Ramos (cell line): ENCODE data around the gene KNDC1.
"Not testable (repeated sequence)": the region's sequence is repeated elsewhere in the genome, so short reads cannot be mapped to it uniquely, and the experiment has no call there.

Experiments used
- in situ Hi-C: fragments of 300-500 bp; cut with MboI; formaldehyde crosslinking; loops from one replicate; pipeline ENCODE4 v1.14.3; 2022; ENCODE audit warnings: low sequenced_read_pairs; ENCODE audit not compliant: unreplicated experiment

The KNDC1 gene

GRCh38 chr10:133159950-133160825 lies at the start of gene KNDC1:
TSS of gene KNDC1 (plus strand) at chr10:133160219. CDS start at chr10:133160468, 249 bp downstream.
- in situ Hi-C loops, result no loop called here

GRCh38 chr10:133110609-133111275 lies 49.3 kb upstream of the KNDC1 start:
- in situ Hi-C loops, result no loop called here

GRCh38 chr10:133111640-133112039 lies 48.4 kb upstream of the KNDC1 start:
- in situ Hi-C loops, result not testable (repeated sequence)

- in situ Hi-C loops, result no loop called here
Observed at GRCh38 chr10:133113146-133113830, 46.7 kb upstream of the KNDC1 start.

- in situ Hi-C loops, result no loop called here
Observed at GRCh38 chr10:133113847-133114246, 46.2 kb upstream of the KNDC1 start.

GRCh38 chr10:133114251-133114650 lies 45.8 kb upstream of the KNDC1 start:
- in situ Hi-C loops, result no loop called here

- in situ Hi-C loops, result no loop called here
Observed at GRCh38 chr10:133114726-133115452, 45.1 kb upstream of the KNDC1 start.

- in situ Hi-C loops, result no loop called here
Observed at GRCh38 chr10:133115453-133115842, 44.6 kb upstream of the KNDC1 start.

- in situ Hi-C loops, result no loop called here
Observed at GRCh38 chr10:133115976-133116375, 44.0 kb upstream of the KNDC1 start.

GRCh38 chr10:133116455-133116854 lies 43.6 kb upstream of the KNDC1 start:
- in situ Hi-C loops, result no loop called here

GRCh38 chr10:133117036-133117687 lies 42.9 kb upstream of the KNDC1 start:
- in situ Hi-C loops, result no loop called here

GRCh38 chr10:133117688-133118071 lies 42.3 kb upstream of the KNDC1 start:
- in situ Hi-C loops, result no loop called here

- in situ Hi-C loops, result no loop called here
Observed at GRCh38 chr10:133121479-133121878, 38.5 kb upstream of the KNDC1 start.

GRCh38 chr10:133122171-133122935 lies 37.7 kb upstream of the KNDC1 start:
- in situ Hi-C loops, result no loop called here

GRCh38 chr10:133123050-133123745 lies 36.8 kb upstream of the KNDC1 start:
- in situ Hi-C loops, result no loop called here

- in situ Hi-C loops, result no loop called here
Observed at GRCh38 chr10:133123746-133124356, 36.2 kb upstream of the KNDC1 start.

- in situ Hi-C loops, result no loop called here
Observed at GRCh38 chr10:133124357-133125211, 35.4 kb upstream of the KNDC1 start.
